Duodenal mucosa (tissue), 2 donors: ENCODE data around the gene ISM1.
A peak's percentile ranks its signal among the peaks of the same experiment; 100 is the strongest.

ENCODE experiments used
- H3K27ac ChIP-seq: one replicate; pipeline ENCODE4 v1.7.0; 2013; ENCODE audit warnings: low read depth, low read length
- H3K27me3 ChIP-seq, 2 donors: one replicate each; pipeline ENCODE4 v1.7.0; 2013; ENCODE audit warnings: low read length in 2 of 2, control low read depth in 1 of 2; ENCODE audit not compliant: insufficient read depth in 2 of 2, control insufficient read depth in 1 of 2
- H3K36me3 ChIP-seq, 2 donors: one replicate each; pipeline ENCODE4 v1.7.0; 2013; ENCODE audit warnings: low read length in 2 of 2, control low read depth in 1 of 2; ENCODE audit not compliant: insufficient read depth in 2 of 2, control insufficient read depth in 1 of 2
- H3K4me1 ChIP-seq, 2 donors: one replicate each; pipeline ENCODE4 v1.7.0; 2013; ENCODE audit warnings: low read length in 2 of 2, control low read depth in 1 of 2; ENCODE audit not compliant: insufficient read depth in 2 of 2, control insufficient read depth in 1 of 2
- H3K4me3 ChIP-seq, 2 donors: one replicate each; pipeline ENCODE4 v1.7.0; 2013; ENCODE audit warnings: low read length in 2 of 2, low read depth in 1 of 2
- H3K9ac ChIP-seq, 2 donors: one replicate each; pipeline ENCODE4 v1.7.0; 2013; ENCODE audit warnings: low read length in 2 of 2, low read depth in 1 of 2
- H3K9me3 ChIP-seq, 2 donors: one replicate each; pipeline ENCODE4 v1.7.0; 2013; ENCODE audit warnings: low read length in 2 of 2, control low read depth in 1 of 2; ENCODE audit not compliant: control insufficient read depth in 1 of 2

Gene ISM1

GRCh38 chr20:13280609-13281324 is 59.7 kb downstream of the ISM1 start:
- Histone ChIP-seq H3K36me3 (no peaks in the 10 kb centered on the region), H3K27me3 (no peaks in the 10 kb centered on the region), H3K27ac (no peak overlapping the region), H3K4me3 (no peak overlapping the region), H3K9ac (no peak overlapping the region), H3K9me3 (no peaks in the 10 kb centered on the region), H3K4me1 (no peaks in the 10 kb centered on the region)

GRCh38 chr20:13283869-13284829 is 63.1 kb downstream of the ISM1 start:
- no peak overlapping the region for H3K27ac ChIP-seq
- no peaks in the 10 kb centered on the region for H3K4me1 ChIP-seq
- no peaks in the 10 kb centered on the region for H3K27me3 ChIP-seq
- no peak overlapping the region for H3K4me3 ChIP-seq
- H3K36me3 ChIP-seq = no peaks in the 10 kb centered on the region
- no peak overlapping the region for H3K9ac ChIP-seq
- H3K9me3 ChIP-seq = no peaks in the 10 kb centered on the region

DNA sequence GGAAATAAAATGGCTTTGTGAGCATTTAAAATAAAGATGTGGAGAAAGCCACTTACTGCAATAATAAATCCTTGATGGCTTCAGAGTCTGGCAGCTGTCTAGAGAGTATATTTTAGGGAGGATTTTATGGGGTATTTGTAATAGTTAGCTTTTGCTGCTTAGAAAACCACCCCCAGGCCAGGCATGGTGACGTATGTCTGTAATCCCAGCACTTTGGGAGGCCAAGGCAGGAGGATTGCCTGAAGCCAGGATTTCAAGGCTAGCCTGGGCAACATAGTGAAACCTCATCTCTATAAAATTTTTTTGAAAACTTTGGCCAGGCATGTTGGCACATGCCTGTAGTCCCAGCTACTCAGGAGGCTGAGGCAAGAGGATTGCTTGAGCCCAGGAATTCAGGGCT is 63.8 kb downstream of the ISM1 start:
- H3K4me1 ChIP-seq = no peaks in the 10 kb centered on the region
- no peaks in the 10 kb centered on the region for H3K36me3 ChIP-seq
- H3K9me3 ChIP-seq = no peaks in the 10 kb centered on the region
- H3K4me3 ChIP-seq = no peak overlapping the region
- H3K27me3 ChIP-seq = no peaks in the 10 kb centered on the region
- H3K27ac ChIP-seq = no peak overlapping the region
- no peak overlapping the region for H3K9ac ChIP-seq

- no peaks in the 10 kb centered on the region for H3K4me1 ChIP-seq
- no peaks in the 10 kb centered on the region for H3K27me3 ChIP-seq
- no peak overlapping the region for H3K9ac ChIP-seq
- H3K9me3 ChIP-seq = no peaks in the 10 kb centered on the region
- no peak overlapping the region for H3K27ac ChIP-seq
- no peaks in the 10 kb centered on the region for H3K36me3 ChIP-seq
- H3K4me3 ChIP-seq = no peak overlapping the region
These were observed 64.3 kb downstream of the ISM1 start for GRCh38 chr20:13285408-13285807.

GRCh38 chr20:13286052-13286451 is 65.0 kb downstream of the ISM1 start:
- Histone ChIP-seq H3K27me3 (no peaks in the 10 kb centered on the region), H3K9ac (no peak overlapping the region), H3K27ac (no peak overlapping the region), H3K4me3 (no peak overlapping the region), H3K36me3 (no peaks in the 10 kb centered on the region), H3K4me1 (peaks cover 0 to 2% of the 10 kb centered on the region in 2 donors), H3K9me3 (no peaks in the 10 kb centered on the region)

GRCh38 chr20:13286607-13287006 is 65.5 kb downstream of the ISM1 start:
- Histone ChIP-seq H3K27me3 (no peaks in the 10 kb centered on the region), H3K9me3 (no peaks in the 10 kb centered on the region), H3K4me3 (no peak overlapping the region), H3K4me1 (peaks cover 0 to 8% of the 10 kb centered on the region in 2 donors), H3K36me3 (no peaks in the 10 kb centered on the region), H3K27ac (no peak overlapping the region), H3K9ac (no peak overlapping the region)

DNA sequence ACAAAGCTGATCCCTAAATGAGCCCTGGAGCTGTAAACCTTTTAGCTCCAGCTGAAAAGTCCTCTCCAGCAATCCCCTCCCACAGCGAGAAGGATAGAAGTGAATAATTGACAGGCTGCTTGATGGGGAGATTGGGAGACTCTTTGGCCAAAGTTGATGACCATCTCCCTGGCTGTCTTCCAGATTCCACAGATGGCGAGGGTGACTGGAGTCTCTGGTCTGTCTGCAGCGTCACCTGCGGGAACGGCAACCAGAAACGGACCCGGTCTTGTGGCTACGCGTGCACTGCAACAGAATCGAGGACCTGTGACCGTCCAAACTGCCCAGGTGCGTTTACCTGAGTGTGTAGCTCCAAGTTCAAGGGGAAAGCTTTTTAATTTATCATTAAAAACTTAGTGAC is 67.3 kb downstream of the ISM1 start:
- Histone ChIP-seq H3K36me3 (no peaks in the 10 kb centered on the region), H3K27ac (no peak overlapping the region), H3K27me3 (no peaks in the 10 kb centered on the region)

DNA sequence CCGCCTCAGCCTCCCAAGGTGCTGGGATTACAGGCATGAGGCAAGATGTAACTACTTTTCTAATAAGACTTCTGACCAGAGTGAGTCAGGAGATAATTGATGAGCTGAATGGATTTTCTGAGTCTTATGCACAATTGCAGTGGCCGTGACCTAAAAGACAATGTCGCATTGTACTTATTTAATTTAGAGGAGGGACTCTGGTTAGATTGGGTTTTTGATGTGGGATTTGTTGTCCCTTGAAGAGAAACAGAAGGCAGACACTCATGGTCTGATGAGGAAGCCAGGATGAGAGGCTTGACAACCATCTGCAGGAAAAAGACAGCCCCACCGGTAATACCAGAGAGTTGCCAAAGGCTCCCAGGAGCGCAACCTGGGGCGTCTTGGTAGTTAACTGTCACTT is 68.0 kb downstream of the ISM1 start:
- Histone ChIP-seq H3K36me3 (no peaks in the 10 kb centered on the region), H3K27ac (no peak overlapping the region), H3K9me3 (no peaks in the 10 kb centered on the region), H3K4me1 (peaks cover 0 to 8% of the 10 kb centered on the region in 2 donors), H3K4me3 (no peak overlapping the region), H3K9ac (no peak overlapping the region), H3K27me3 (no peaks in the 10 kb centered on the region)

More for the DNA sequence above, 67.3 kb downstream of the ISM1 start:
- H3K4me1 ChIP-seq = peaks cover 0 to 8% of the 10 kb centered on the region in 2 donors
- H3K9me3 ChIP-seq = no peaks in the 10 kb centered on the region
- no peak overlapping the region for H3K9ac ChIP-seq
- no peak overlapping the region for H3K4me3 ChIP-seq

DNA sequence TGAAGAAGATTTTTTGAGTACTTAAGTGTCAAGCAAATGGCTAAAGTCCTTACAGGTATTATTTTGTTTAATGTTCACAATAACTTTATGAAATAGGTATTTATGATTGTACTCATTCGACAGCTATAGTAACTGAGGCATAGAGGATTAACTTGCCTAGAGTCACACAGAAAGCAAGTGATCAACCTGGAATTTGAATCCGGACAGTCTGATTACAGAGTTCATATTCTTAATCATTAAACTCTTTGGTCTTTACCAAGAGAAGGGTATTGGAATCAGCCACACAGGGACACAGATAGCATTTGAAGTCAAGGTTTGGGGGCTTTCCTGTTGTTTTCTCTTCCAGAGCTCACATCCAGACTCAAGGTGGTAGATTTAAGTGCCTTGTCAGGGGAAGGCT is 69.7 kb downstream of the ISM1 start:
- Histone ChIP-seq H3K36me3 (no peaks in the 10 kb centered on the region), H3K4me3 (peak overlapping the region in 1 of 2 donors; percentile 45), H3K27ac (no peak overlapping the region)

DNA sequence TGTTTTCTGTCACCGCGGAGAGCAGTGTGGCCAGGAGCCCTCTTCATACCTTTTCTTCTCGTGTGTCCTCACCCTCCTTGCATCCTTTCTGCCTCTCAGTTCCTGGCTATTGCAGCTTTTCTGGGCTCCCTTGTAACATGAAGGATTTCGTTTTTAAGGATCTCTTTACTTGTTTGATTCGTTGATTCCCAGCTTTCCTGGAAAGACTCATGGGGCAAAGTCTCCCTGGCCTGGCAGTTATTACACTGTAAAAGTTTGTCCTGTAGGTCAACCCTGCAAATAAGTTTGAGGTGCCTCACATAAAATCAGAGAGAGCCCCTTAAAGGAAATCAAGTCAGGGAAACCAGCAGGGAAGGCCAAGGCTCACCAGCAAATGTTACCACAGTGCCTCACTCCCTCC is 70.1 kb downstream of the ISM1 start:
- H3K27me3 ChIP-seq = no peaks in the 10 kb centered on the region
- H3K9ac ChIP-seq = no peak overlapping the region
- no peaks in the 10 kb centered on the region for H3K36me3 ChIP-seq
- no peak overlapping the region for H3K27ac ChIP-seq
- H3K4me1 ChIP-seq = peaks cover 0 to 8% of the 10 kb centered on the region in 2 donors
- no peaks in the 10 kb centered on the region for H3K9me3 ChIP-seq
- peak overlapping the region in 1 of 2 donors; percentile 45 for H3K4me3 ChIP-seq

More for the DNA sequence above, 69.7 kb downstream of the ISM1 start:
- H3K9me3 ChIP-seq = no peaks in the 10 kb centered on the region
- no peaks in the 10 kb centered on the region for H3K27me3 ChIP-seq
- H3K4me1 ChIP-seq = peaks cover 0 to 8% of the 10 kb centered on the region in 2 donors
- no peak overlapping the region for H3K9ac ChIP-seq
